NT2/D1 (cell line): Measurements from ENCODE around the gene LIPC.

Source experiments
- SUZ12 ChIP-seq: IDR thresholded peaks from 2 replicates; pipeline ENCODE4 v1.6.1; 2011; ENCODE audit not compliant: insufficient read length, insufficient read depth; ENCODE audit errors: extremely low read depth
- YY1 ChIP-seq: IDR thresholded peaks from 2 replicates; pipeline ENCODE4 v1.6.1; 2011; ENCODE audit not compliant: insufficient read length, insufficient read depth
- ZNF274 ChIP-seq: IDR thresholded peaks from 2 replicates; pipeline ENCODE4 v1.6.1; 2011; ENCODE audit warnings: mild to moderate bottlenecking, low read depth, low read length

GRCh38 chr15:58440158-58440910 lies 8.5 kb downstream of the LIPC start:
- TF ChIP-seq ZNF274 = no peak
- TF ChIP-seq YY1 = no peak
- TF ChIP-seq SUZ12 = no peak
